HepG2 (cell line): Measurements from ENCODE around the gene PPP1R18. TPM values are rescaled to one million over a fixed set of nuclear protein-coding genes. Genes with fewer than 3 reads are reported as not detected.

Experiments used
- ARHGAP35 ChIP-seq: sonication (generic); formaldehyde crosslinking; IDR thresholded peaks from 2 replicates; pipeline ENCODE4 v1.9.0; 2022; ENCODE audit warnings: mild to moderate bottlenecking, inconsistent platforms, moderate library complexity, missing genetic modification reagents, borderline replicate concordance
- CBX5 ChIP-seq: sonication (generic); formaldehyde crosslinking; IDR thresholded peaks from 2 replicates; pipeline ENCODE4 v1.4.0; 2020; ENCODE audit warnings: missing genetic modification reagents, borderline replicate concordance
- CC2D1A ChIP-seq: sonication (generic); formaldehyde crosslinking; IDR thresholded peaks from 2 replicates; pipeline ENCODE4 v1.8.1; 2023; ENCODE audit warnings: mild to moderate bottlenecking, missing genetic modification reagents
- EHMT2 ChIP-seq: fragments of 200-600 bp; sonication (generic); IDR thresholded peaks from 2 replicates; pipeline ENCODE4 v1.7.0; 2017; ENCODE audit warnings: antibody characterized with exemption, low read depth, low read length, borderline replicate concordance
- FOXP1 ChIP-seq, 2 experiments: fragments of 450-650 bp in 1 of 2; IDR thresholded peaks; 2 replicates each; pipeline ENCODE4 v1.6.1; 2017 to 2018; ENCODE audit warnings: antibody characterized with exemption in 1 of 2
- MEIS1 ChIP-seq: sonication (generic); formaldehyde crosslinking; IDR thresholded peaks from 2 replicates; pipeline ENCODE4 v1.9.0; 2021; ENCODE audit warnings: mild to moderate bottlenecking, missing genetic modification reagents, moderate library complexity, borderline replicate concordance
- MTF1 ChIP-seq: sonication (generic); formaldehyde crosslinking; IDR thresholded peaks from 2 replicates; pipeline ENCODE4 v1.5.0; 2020; ENCODE audit warnings: missing genetic modification reagents
- RAD21 ChIP-seq: fragments of 450-650 bp; formaldehyde crosslinking; IDR thresholded peaks from 2 replicates; pipeline ENCODE4 v1.5.0; 2020; ENCODE audit warnings: mild to moderate bottlenecking
- TCF7L2 ChIP-seq: IDR thresholded peaks from 2 replicates; pipeline ENCODE4 v1.6.1; 2011; ENCODE audit warnings: mild to moderate bottlenecking, low read depth, low read length, moderate library complexity
- ZKSCAN5 ChIP-seq: sonication (generic); formaldehyde crosslinking; IDR thresholded peaks from 2 replicates; pipeline ENCODE4 v1.5.1; 2020; ENCODE audit warnings: mild to moderate bottlenecking, missing genetic modification reagents
- ZNF24 ChIP-seq: fragments of 450-650 bp; IDR thresholded peaks from 2 replicates; pipeline ENCODE4 v1.6.1; 2017; ENCODE audit warnings: antibody characterized with exemption, mild to moderate bottlenecking
- ZNF75D ChIP-seq: sonication (generic); formaldehyde crosslinking; IDR thresholded peaks from 2 replicates; pipeline ENCODE4 v1.8.1; 2023; ENCODE audit warnings: missing genetic modification reagents, mild to moderate bottlenecking, borderline replicate concordance
- ZNF768 ChIP-seq: sonication (generic); formaldehyde crosslinking; IDR thresholded peaks from 2 replicates; pipeline ENCODE4 v1.4.0; 2020; ENCODE audit warnings: missing genetic modification reagents
- ZNF773 ChIP-seq: sonication (generic); formaldehyde crosslinking; IDR thresholded peaks from 2 replicates; pipeline ENCODE4 v1.4.0; 2020; ENCODE audit warnings: missing genetic modification reagents, borderline replicate concordance
- ZSCAN20 ChIP-seq: sonication (generic); formaldehyde crosslinking; IDR thresholded peaks from 2 replicates; pipeline ENCODE4 v1.4.0; 2020; ENCODE audit warnings: missing genetic modification reagents, mild to moderate bottlenecking, borderline replicate concordance
- polyA plus RNA-seq, 8 experiments: library from polyadenylated mRNA; depleted of rRNA in 3 of 8; stranded (reverse) in 7 of 8; unstranded in 1 of 8; fragments of >200 nt; fragmentation: Illumina TruSeq in 4 of 8; extraction: Trizol in 4 of 8; gene quantifications; 2 replicates each; pipeline versions ENCODE4 v1.2.1 to v1.2.3, GENCODE V29; 2011 to 2016; ENCODE audit warnings: low read depth in 4 of 8, missing spikeins in 1 of 8, mixed read lengths in 1 of 8; ENCODE audit not compliant: insufficient read depth in 1 of 8
- total RNA-seq, 5 experiments: library from RNA; depleted of rRNA; stranded (reverse); fragments of >200 nt; fragmentation: Illumina TruSeq; extraction: Trizol; gene quantifications; 2 replicates each; pipeline ENCODE4 v1.2.3, GENCODE V29; 2016; ENCODE audit warnings: low read depth in 1 of 5
- TF ChIP-seq, protein P1 (sequence below): sonication (generic); formaldehyde crosslinking; IDR thresholded peaks from 2 replicates; pipeline ENCODE4 v1.5.1; 2020; ENCODE audit warnings: mild to moderate bottlenecking, missing genetic modification reagents, moderate library complexity
- TF ChIP-seq, protein P2 (sequence below): sonication (generic); formaldehyde crosslinking; IDR thresholded peaks from 2 replicates; pipeline ENCODE4 v1.9.0; 2021; ENCODE audit warnings: missing genetic modification reagents, borderline replicate concordance
- TF ChIP-seq, protein P3 (sequence below): IDR thresholded peaks from 2 replicates; pipeline ENCODE4 v1.4.0; 2020; ENCODE audit warnings: mild to moderate bottlenecking, missing genetic modification reagents

PPP1R18 gene
- total and polyA plus RNA-seq, 2 of the 13 experiments (the other 11 are each of a cell fraction or from before 2014, with no cell fraction given), result 4.9 to 9.2 TPM

GRCh38 chr6:30626484-30627366 lies 59.7 kb downstream of the PPP1R18 start, which contains the start of gene ATAT1 (continued):
- TF ChIP-seq, protein P1, sequence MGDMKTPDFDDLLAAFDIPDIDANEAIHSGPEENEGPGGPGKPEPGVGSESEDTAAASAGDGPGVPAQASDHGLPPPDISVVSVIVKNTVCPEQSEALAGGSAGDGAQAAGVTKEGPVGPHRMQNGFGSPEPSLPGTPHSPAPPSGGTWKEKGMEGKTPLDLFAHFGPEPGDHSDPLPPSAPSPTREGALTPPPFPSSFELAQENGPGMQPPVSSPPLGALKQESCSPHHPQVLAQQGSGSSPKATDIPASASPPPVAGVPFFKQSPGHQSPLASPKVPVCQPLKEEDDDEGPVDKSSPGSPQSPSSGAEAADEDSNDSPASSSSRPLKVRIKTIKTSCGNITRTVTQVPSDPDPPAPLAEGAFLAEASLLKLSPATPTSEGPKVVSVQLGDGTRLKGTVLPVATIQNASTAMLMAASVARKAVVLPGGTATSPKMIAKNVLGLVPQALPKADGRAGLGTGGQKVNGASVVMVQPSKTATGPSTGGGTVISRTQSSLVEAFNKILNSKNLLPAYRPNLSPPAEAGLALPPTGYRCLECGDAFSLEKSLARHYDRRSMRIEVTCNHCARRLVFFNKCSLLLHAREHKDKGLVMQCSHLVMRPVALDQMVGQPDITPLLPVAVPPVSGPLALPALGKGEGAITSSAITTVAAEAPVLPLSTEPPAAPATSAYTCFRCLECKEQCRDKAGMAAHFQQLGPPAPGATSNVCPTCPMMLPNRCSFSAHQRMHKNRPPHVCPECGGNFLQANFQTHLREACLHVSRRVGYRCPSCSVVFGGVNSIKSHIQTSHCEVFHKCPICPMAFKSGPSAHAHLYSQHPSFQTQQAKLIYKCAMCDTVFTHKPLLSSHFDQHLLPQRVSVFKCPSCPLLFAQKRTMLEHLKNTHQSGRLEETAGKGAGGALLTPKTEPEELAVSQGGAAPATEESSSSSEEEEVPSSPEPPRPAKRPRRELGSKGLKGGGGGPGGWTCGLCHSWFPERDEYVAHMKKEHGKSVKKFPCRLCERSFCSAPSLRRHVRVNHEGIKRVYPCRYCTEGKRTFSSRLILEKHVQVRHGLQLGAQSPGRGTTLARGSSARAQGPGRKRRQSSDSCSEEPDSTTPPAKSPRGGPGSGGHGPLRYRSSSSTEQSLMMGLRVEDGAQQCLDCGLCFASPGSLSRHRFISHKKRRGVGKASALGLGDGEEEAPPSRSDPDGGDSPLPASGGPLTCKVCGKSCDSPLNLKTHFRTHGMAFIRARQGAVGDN (CRISPR knock-in tag), result peak; percentile 99
- TF ChIP-seq TCF7L2 (no peak), EHMT2 (no peak), MEIS1 (CRISPR knock-in tag) (peak; percentile 80; the same call in 1 of the 2 replicates), ARHGAP35 (CRISPR knock-in tag) (peak; percentile 79; the same call in 1 of the 2 replicates), RAD21 (CRISPR knock-in tag) (peak; percentile 74), ZSCAN20 (CRISPR knock-in tag) (no peak), ZNF768 (peak; percentile 73; the same call in 1 of the 2 replicates), CC2D1A (no peak), ZNF24 (no peak), FOXP1 (IDR thresholded peaks at IDR 0.05) (no peak), FOXP1 (CRISPR knock-in tag; IDR thresholded peaks at IDR 0.05) (no peak), CBX5 (no peak; the same call in 1 of the 2 replicates), ZNF75D (no peak), ZNF773 (CRISPR knock-in tag) (peak; percentile 83; the same call in 1 of the 2 replicates), MTF1 (CRISPR knock-in tag) (no peak), ZKSCAN5 (CRISPR knock-in tag) (peak; percentile 34; the same call in 1 of the 2 replicates)
- TF ChIP-seq, protein P2, sequence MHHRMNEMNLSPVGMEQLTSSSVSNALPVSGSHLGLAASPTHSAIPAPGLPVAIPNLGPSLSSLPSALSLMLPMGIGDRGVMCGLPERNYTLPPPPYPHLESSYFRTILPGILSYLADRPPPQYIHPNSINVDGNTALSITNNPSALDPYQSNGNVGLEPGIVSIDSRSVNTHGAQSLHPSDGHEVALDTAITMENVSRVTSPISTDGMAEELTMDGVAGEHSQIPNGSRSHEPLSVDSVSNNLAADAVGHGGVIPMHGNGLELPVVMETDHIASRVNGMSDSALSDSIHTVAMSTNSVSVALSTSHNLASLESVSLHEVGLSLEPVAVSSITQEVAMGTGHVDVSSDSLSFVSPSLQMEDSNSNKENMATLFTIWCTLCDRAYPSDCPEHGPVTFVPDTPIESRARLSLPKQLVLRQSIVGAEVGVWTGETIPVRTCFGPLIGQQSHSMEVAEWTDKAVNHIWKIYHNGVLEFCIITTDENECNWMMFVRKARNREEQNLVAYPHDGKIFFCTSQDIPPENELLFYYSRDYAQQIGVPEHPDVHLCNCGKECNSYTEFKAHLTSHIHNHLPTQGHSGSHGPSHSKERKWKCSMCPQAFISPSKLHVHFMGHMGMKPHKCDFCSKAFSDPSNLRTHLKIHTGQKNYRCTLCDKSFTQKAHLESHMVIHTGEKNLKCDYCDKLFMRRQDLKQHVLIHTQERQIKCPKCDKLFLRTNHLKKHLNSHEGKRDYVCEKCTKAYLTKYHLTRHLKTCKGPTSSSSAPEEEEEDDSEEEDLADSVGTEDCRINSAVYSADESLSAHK (CRISPR knock-in tag), result no peak
- TF ChIP-seq, protein P3, sequence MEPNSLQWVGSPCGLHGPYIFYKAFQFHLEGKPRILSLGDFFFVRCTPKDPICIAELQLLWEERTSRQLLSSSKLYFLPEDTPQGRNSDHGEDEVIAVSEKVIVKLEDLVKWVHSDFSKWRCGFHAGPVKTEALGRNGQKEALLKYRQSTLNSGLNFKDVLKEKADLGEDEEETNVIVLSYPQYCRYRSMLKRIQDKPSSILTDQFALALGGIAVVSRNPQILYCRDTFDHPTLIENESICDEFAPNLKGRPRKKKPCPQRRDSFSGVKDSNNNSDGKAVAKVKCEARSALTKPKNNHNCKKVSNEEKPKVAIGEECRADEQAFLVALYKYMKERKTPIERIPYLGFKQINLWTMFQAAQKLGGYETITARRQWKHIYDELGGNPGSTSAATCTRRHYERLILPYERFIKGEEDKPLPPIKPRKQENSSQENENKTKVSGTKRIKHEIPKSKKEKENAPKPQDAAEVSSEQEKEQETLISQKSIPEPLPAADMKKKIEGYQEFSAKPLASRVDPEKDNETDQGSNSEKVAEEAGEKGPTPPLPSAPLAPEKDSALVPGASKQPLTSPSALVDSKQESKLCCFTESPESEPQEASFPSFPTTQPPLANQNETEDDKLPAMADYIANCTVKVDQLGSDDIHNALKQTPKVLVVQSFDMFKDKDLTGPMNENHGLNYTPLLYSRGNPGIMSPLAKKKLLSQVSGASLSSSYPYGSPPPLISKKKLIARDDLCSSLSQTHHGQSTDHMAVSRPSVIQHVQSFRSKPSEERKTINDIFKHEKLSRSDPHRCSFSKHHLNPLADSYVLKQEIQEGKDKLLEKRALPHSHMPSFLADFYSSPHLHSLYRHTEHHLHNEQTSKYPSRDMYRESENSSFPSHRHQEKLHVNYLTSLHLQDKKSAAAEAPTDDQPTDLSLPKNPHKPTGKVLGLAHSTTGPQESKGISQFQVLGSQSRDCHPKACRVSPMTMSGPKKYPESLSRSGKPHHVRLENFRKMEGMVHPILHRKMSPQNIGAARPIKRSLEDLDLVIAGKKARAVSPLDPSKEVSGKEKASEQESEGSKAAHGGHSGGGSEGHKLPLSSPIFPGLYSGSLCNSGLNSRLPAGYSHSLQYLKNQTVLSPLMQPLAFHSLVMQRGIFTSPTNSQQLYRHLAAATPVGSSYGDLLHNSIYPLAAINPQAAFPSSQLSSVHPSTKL (CRISPR knock-in tag), result peak; percentile 72
